ENCODE data around the gene KIF20B.

KIF20B gene

GRCh38 chr10:89701242-89702120 is at the start of gene KIF20B:
KIF20B (plus strand) TSS chr10:89701590; CDS start chr10:89705295, 3,705 bp downstream.
- peak; percentile 80 for DNase-seq (ENCODE audit: low read depth)

- no peak for DNase-seq (ENCODE audit: low read depth)
These were observed 49.3 kb upstream of the KIF20B start for GRCh38 chr10:89651916-89652573.

GRCh38 chr10:89652806-89653370 is 48.5 kb upstream of the KIF20B start:
- DNase-seq (ENCODE audit: low read depth), result no peak

- no peak for DNase-seq (ENCODE audit: low read depth)
These were observed 48.0 kb upstream of the KIF20B start for GRCh38 chr10:89653410-89653869.

GRCh38 chr10:89655722-89656121 is 45.7 kb upstream of the KIF20B start:
- DNase-seq (ENCODE audit: low read depth), result no peak

GRCh38 chr10:89657302-89657701 is 44.1 kb upstream of the KIF20B start:
- no peak for DNase-seq (ENCODE audit: low read depth)

- no peak for DNase-seq (ENCODE audit: low read depth)
These were observed 42.0 kb upstream of the KIF20B start for GRCh38 chr10:89659143-89660131.

GRCh38 chr10:89662596-89662995 is 38.8 kb upstream of the KIF20B start:
- DNase-seq (ENCODE audit: low read depth), result no peak

GRCh38 chr10:89663144-89663543 is 38.2 kb upstream of the KIF20B start:
- no peak for DNase-seq (ENCODE audit: low read depth)

GRCh38 chr10:89664203-89664602 is 37.2 kb upstream of the KIF20B start:
- DNase-seq (ENCODE audit: low read depth), result no peak

GRCh38 chr10:89665302-89665701 is 36.1 kb upstream of the KIF20B start:
- no peak for DNase-seq (ENCODE audit: low read depth)

GRCh38 chr10:89666138-89666537 is 35.3 kb upstream of the KIF20B start:
- DNase-seq (ENCODE audit: low read depth), result no peak

GRCh38 chr10:89668386-89669071 is 32.9 kb upstream of the KIF20B start:
- DNase-seq (ENCODE audit: low read depth), result no peak

GRCh38 chr10:89669985-89670384 is 31.4 kb upstream of the KIF20B start:
- no peak for DNase-seq (ENCODE audit: low read depth)

- DNase-seq (ENCODE audit: low read depth), result no peak
These were observed 30.5 kb upstream of the KIF20B start for GRCh38 chr10:89670926-89671325.

GRCh38 chr10:89677341-89677740 is 24.0 kb upstream of the KIF20B start:
- DNase-seq (ENCODE audit: low read depth), result no peak

GRCh38 chr10:89679986-89680385 is 21.4 kb upstream of the KIF20B start:
- DNase-seq (ENCODE audit: low read depth), result no peak

GRCh38 chr10:89683883-89684282 is 17.5 kb upstream of the KIF20B start:
- DNase-seq (ENCODE audit: low read depth), result no peak

GRCh38 chr10:89684604-89685003 is 16.8 kb upstream of the KIF20B start:
- DNase-seq (ENCODE audit: low read depth), result no peak

GRCh38 chr10:89685936-89686335 is 15.5 kb upstream of the KIF20B start:
- DNase-seq (ENCODE audit: low read depth), result peak; percentile 54

GRCh38 chr10:89690027-89690426 is 11.4 kb upstream of the KIF20B start:
- DNase-seq (ENCODE audit: low read depth), result no peak
